ENCODE measurements around the gene ADARB1.

Gene ADARB1

DNA sequence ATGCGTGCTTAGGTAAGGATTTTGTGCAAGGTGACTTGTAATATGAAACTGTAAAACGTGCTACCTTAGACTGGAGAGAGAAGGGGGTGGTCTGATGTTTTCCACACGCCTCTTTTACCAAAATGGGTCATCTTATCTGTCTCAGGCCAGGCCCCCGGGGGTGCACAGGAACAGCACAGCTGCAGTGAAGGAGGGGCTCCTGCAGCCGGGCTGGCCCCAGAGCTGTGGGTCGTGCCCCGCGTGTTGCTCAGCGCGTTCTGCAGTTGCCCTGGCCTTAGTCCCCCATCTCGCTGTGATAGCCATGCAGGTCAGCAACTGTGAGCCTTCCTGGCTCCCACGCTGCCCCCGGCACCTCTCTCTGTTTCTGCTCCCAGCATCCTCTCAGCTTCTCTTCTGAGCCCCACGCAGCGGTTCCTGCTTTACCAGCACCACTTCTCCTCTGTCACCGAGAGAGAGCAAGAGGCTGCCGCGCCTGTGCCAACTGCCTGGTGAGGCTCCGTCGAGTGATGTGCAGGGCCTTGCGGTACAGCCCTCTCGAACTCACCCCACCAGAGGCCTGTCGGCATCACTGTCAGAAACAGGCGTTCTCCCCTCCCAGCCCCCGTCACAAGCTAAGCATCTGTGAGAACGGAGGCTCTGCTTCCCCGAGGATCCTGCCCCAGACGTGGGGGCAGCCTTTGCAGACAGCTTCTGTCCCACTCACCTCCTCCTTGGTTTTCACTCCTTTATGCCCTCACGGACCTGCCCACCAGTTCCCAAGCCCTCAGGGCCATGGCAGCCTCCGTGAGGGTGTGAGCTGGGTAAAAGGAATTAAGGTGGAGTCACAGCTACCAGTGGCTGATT, 73.3 kb downstream of the ADARB1 start:
- no peak for TF ChIP-seq LEF1 (IDR thresholded peaks at IDR 0.05; ENCODE audit: borderline replicate concordance)
- no peak for TF ChIP-seq FOXK2 (IDR thresholded peaks at IDR 0.05)
- TF ChIP-seq SP1 (IDR thresholded peaks at IDR 0.05), result no peak
- TF ChIP-seq FOXM1 (IDR thresholded peaks at IDR 0.05; ENCODE audit: borderline replicate concordance), result no peak
- no peak for TF ChIP-seq TARDBP (IDR thresholded peaks at IDR 0.05)
- no peak for TF ChIP-seq FOXA1 (IDR thresholded peaks at IDR 0.05)
- no peak for TF ChIP-seq ZNF384 (IDR thresholded peaks at IDR 0.05)
- TF ChIP-seq ARNT (IDR thresholded peaks at IDR 0.05), result no peak
- TF ChIP-seq NFRKB (IDR thresholded peaks at IDR 0.05), result no peak
- TF ChIP-seq SUZ12 (IDR thresholded peaks at IDR 0.05), result no peak
- no peak for TF ChIP-seq L3MBTL2 (conservative IDR thresholded peaks at IDR 0.05)
- no peak for TF ChIP-seq ELF4 (IDR thresholded peaks at IDR 0.05)
- no peak for DNase-seq (ENCODE audit: extremely low spot score)
- ChIA-PET CTCF (interaction anchor here (1.0 kb wide), 1 partner anchor 10 kb away, joined by 5 read pairs; no protein-coding TSS in a partner anchor), POLR2A (no interaction called here)

DNA sequence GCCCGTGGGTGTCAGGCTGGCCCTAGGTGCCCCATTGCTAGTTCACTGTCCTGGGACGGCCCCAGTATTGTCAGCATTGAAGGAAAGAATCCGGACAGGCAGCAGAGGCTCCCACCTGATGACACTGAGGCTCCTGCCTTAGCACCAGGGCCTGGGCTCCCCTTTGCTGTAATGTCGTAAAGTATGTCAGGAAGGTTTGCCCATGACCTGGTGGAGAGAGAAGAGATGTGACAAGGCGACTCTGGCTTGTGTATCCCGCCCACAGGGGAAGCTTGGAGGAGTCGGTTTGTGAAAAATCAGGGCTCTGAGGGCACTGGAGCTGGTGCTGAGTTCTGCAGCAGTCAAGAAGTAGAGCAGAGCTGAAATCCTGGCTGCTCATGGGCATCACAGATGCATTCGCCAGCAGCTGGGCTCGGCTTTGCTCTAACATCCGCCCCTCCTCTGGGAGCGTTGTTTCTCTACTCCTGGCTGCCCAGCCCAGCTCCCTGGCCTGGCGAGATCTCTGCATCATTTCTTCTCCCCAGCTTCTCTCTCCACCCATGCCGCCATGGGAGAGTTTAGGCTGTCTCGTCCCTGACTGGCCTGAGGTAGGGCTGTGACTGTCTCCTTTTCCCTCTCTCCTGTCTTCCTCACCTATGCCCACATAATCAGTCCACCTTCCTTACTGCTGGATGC, 74.1 kb downstream of the ADARB1 start:
- TF ChIP-seq FOXM1 (IDR thresholded peaks at IDR 0.05; ENCODE audit: borderline replicate concordance), result no peak
- no peak for TF ChIP-seq BHLHE40 (IDR thresholded peaks at IDR 0.05; ENCODE audit: borderline replicate concordance)
- TF ChIP-seq TARDBP (IDR thresholded peaks at IDR 0.05), result no peak
- no peak for TF ChIP-seq L3MBTL2 (conservative IDR thresholded peaks at IDR 0.05)
- ChIA-PET POLR2A (no interaction called here), CTCF (interaction anchor here (1.0 kb wide), 1 partner anchor 11 kb away, joined by 5 read pairs; no protein-coding TSS in a partner anchor)
- DNase-seq (ENCODE audit: extremely low spot score), result no peak

- TF ChIP-seq ELF4 (IDR thresholded peaks at IDR 0.05) (no peak), BHLHE40 (IDR thresholded peaks at IDR 0.05; ENCODE audit: borderline replicate concordance) (no peak), FOXA1 (IDR thresholded peaks at IDR 0.05) (no peak), TARDBP (IDR thresholded peaks at IDR 0.05) (no peak), FOXK2 (IDR thresholded peaks at IDR 0.05) (no peak), PKNOX1 (IDR thresholded peaks at IDR 0.05) (no peak), NFRKB (IDR thresholded peaks at IDR 0.05) (no peak), ZNF384 (IDR thresholded peaks at IDR 0.05) (no peak), CTBP1 (IDR thresholded peaks at IDR 0.05; ENCODE audit: borderline replicate concordance) (no peak), ARNT (IDR thresholded peaks at IDR 0.05) (no peak), SUZ12 (IDR thresholded peaks at IDR 0.05) (no peak)
- ChIA-PET CTCF (interaction anchor here (1.0 kb wide), 1 partner anchor 11 kb away, joined by 5 read pairs; no protein-coding TSS in a partner anchor), POLR2A (no interaction called here)
- DNase-seq (ENCODE audit: extremely low spot score), result no peak
Observed at GRCh38 chr21:45149021-45149420, 74.6 kb downstream of the ADARB1 start.

DNA sequence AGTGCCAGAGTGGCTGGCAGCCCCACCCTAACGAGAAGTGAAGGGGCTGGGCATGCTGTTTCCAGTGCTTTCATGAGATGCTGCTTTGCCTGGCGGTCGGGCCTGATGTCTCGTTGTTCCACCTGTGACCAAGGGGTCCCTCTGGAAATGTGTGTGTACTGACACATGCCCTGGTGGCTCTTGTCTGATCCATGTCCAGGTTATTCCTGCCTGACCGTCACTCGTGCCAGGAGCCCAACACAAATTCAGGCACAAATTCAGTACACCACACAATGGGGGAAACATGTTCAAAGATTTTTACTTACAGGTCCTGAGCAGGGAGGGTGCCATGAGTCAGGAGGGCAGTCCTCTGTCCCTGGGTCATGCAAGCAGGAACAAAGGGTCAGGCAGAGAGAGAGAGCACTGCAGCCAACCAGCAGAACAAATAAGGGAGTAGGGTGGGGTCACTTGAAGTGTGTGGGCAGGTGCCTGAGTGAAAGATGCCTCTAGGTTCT, 76.3 kb downstream of the ADARB1 start:
- ChIA-PET POLR2A (no interaction called here), CTCF (interaction anchor here (1.4 kb wide), 2 partner anchors 10 to 12 kb away, joined by 5 to 6 read pairs; no protein-coding TSS in a partner anchor)
- TF ChIP-seq SP1 (IDR thresholded peaks at IDR 0.05) (no peak), FOXA1 (IDR thresholded peaks at IDR 0.05) (no peak), LEF1 (IDR thresholded peaks at IDR 0.05; ENCODE audit: borderline replicate concordance) (no peak), BHLHE40 (IDR thresholded peaks at IDR 0.05; ENCODE audit: borderline replicate concordance) (no peak), FOXM1 (IDR thresholded peaks at IDR 0.05; ENCODE audit: borderline replicate concordance) (no peak), FOXK2 (IDR thresholded peaks at IDR 0.05) (no peak), L3MBTL2 (conservative IDR thresholded peaks at IDR 0.05) (no peak), ELF4 (IDR thresholded peaks at IDR 0.05) (no peak), ARNT (IDR thresholded peaks at IDR 0.05) (no peak), CTBP1 (IDR thresholded peaks at IDR 0.05; ENCODE audit: borderline replicate concordance) (no peak), ZNF384 (IDR thresholded peaks at IDR 0.05) (no peak), HDGF (IDR thresholded peaks at IDR 0.05; ENCODE audit: borderline replicate concordance) (no peak), PKNOX1 (IDR thresholded peaks at IDR 0.05) (no peak), NFRKB (IDR thresholded peaks at IDR 0.05) (no peak), TARDBP (IDR thresholded peaks at IDR 0.05) (no peak), SUZ12 (IDR thresholded peaks at IDR 0.05) (no peak)
- no peak for DNase-seq (ENCODE audit: extremely low spot score)

- no peak for TF ChIP-seq ARNT (IDR thresholded peaks at IDR 0.05)
- no peak for TF ChIP-seq ELF4 (IDR thresholded peaks at IDR 0.05)
- TF ChIP-seq SUZ12 (IDR thresholded peaks at IDR 0.05), result no peak
- no peak for TF ChIP-seq FOXK2 (IDR thresholded peaks at IDR 0.05)
- no peak for TF ChIP-seq SP1 (IDR thresholded peaks at IDR 0.05)
- CTCF ChIA-PET, result interaction anchor here (1.4 kb wide), 1 partner anchor 13 kb away, joined by 6 read pairs; no protein-coding TSS in a partner anchor
- POLR2A ChIA-PET, result no interaction called here
- no peak for DNase-seq (ENCODE audit: extremely low spot score)
Observed at GRCh38 chr21:45151445-45152160, 77.2 kb downstream of the ADARB1 start.

DNA sequence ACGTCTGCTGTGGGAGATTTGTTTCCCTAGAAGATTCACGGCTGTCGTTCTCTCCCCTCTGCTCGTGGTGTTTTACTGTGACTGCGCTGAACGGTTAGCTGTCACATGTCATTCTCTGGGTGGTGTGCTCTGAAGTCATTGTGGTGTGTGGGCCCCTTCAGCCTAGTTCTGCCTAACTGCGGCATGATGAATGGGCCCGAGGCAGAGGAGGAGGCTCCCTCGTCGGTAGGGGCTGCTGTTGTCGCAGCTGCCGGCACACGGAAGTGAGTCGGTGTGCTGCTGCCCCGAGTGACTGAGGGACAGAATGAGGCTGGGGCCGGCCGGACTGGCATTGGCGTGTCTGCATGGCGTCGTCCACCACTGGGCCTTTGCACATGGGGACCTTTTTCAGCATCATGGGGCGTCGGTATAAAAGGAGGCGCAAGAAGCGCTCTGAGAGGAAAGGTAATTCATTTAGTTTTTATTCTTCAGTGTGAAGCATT, 77.9 kb downstream of the ADARB1 start:
- CTCF ChIA-PET, result interaction anchor here (1.4 kb wide), 1 partner anchor 15 kb away, joined by 4 read pairs; no protein-coding TSS in a partner anchor
- peak; percentile 68 for TF ChIP-seq PKNOX1 (IDR thresholded peaks at IDR 0.05)
- TF ChIP-seq FOXA1 (IDR thresholded peaks at IDR 0.05), result no peak

More for the DNA sequence above, 77.9 kb downstream of the ADARB1 start:
- POLR2A ChIA-PET, result no interaction called here
- peak; percentile 56 for DNase-seq (ENCODE audit: extremely low spot score)

Measured in HEK293T (cell line).